Hepatic stellate cell (primary cell): Measurements from ENCODE around the gene NR4A2.
"Not testable (repeated sequence)": the region's sequence is repeated elsewhere in the genome, so short reads cannot be mapped to it uniquely, and the experiment has no call there.

Experiments
- DNase-seq: peaks from one replicate; pipeline ENCODE4 v3.0.0; 2011; ENCODE audit warnings: low spot score

Gene NR4A2

GRCh38 chr2:156321243-156321904 is 11.1 kb downstream of the NR4A2 start:
- no peak for DNase-seq

- no peak for DNase-seq
Observed at GRCh38 chr2:156320486-156321098, 11.9 kb downstream of the NR4A2 start.

- DNase-seq: peak; percentile 62
Observed at GRCh38 chr2:156319811-156320485, 12.6 kb downstream of the NR4A2 start.

- DNase-seq: no peak
Observed at GRCh38 chr2:156317631-156318030, 14.9 kb downstream of the NR4A2 start.

- no peak for DNase-seq
Observed at GRCh38 chr2:156311976-156312375, 20.5 kb downstream of the NR4A2 start.

GRCh38 chr2:156310773-156311172 is 21.7 kb downstream of the NR4A2 start:
- DNase-seq: no peak

- no peak for DNase-seq
Observed at GRCh38 chr2:156309917-156310316, 22.6 kb downstream of the NR4A2 start.

- DNase-seq: no peak
Observed at GRCh38 chr2:156309167-156309566, 23.4 kb downstream of the NR4A2 start.

GRCh38 chr2:156306821-156307220 is 25.7 kb downstream of the NR4A2 start:
- DNase-seq: no peak

- DNase-seq: no peak
Observed at GRCh38 chr2:156305121-156305520, 27.4 kb downstream of the NR4A2 start.

GRCh38 chr2:156300337-156300736 is 32.2 kb downstream of the NR4A2 start:
- no peak for DNase-seq

GRCh38 chr2:156294945-156295580 is 37.5 kb downstream of the NR4A2 start:
- DNase-seq: no peak

- not testable (repeated sequence) for DNase-seq
Observed at GRCh38 chr2:156293382-156293781, 39.1 kb downstream of the NR4A2 start.

GRCh38 chr2:156279446-156280150 is 52.9 kb downstream of the NR4A2 start:
- DNase-seq: no peak
